ENCODE data around the gene CCDC88B. TPM values are rescaled to one million over a fixed set of nuclear protein-coding genes. Genes with fewer than 3 reads are reported as not detected.

Gene CCDC88B
- total and polyA plus RNA-seq, 3 donors from 2014 or later, result 16.6 to 28.5 (median 23.5) TPM

DNA sequence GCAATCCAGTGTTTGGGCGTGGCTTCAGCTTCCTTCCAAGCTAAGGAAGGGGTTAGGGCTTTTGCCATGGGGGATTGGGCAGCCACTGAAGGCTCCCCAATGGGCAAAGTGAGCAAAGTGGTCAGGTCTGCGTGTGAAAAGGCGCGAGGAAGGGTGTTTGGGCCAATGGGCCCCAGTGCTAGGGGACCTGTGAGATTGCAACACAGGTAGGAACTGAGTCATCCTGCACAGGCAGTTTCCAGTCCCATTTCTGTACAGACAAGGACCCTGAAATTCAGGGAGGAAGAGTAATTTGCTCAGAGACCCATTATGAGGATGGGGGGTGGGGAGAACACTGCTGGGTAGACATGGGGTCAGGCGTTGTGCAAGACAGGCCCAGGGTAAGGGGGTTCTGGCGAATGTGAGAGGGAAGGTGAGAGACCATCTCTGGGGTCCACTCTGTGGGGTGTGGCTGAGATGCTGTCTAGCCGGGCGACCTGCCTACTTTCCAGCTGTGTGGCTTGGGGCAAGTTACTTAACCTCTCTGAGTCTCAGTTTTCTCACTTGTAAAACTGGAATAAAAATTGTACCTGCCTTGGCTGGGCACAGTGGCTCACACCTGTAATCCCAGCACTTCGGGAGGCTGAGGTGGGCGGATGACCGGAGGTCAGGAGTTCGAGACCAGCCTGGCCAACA lies 7.3 kb downstream of the CCDC88B start:
- no peaks in the 10 kb centered on the region for H3K27me3 ChIP-seq
- H3K4me1 ChIP-seq, result peaks cover 3% of the 10 kb centered on the region
- no peak for DNase-seq
- intact Hi-C loops (cut with DNase I; ENCODE audit: low total_unique reads), result no loop called here
- 79 to 91% methylated on average over 8 to 12 of the region's 12 CpGs for WGBS, 2 donors
- H3K36me3 ChIP-seq (ENCODE audit: low read depth, missing control alignments), result no peaks in the 10 kb centered on the region
- no peak overlapping the region for H3K27ac ChIP-seq
- TF ChIP-seq CTCF (IDR thresholded peaks at IDR 0.05) (no peak), POLR2A (IDR thresholded peaks at IDR 0.05) (no peak)
- H3K9me3 ChIP-seq, result no peaks in the 10 kb centered on the region
- H3K4me3 ChIP-seq, result no peak overlapping the region

DNA sequence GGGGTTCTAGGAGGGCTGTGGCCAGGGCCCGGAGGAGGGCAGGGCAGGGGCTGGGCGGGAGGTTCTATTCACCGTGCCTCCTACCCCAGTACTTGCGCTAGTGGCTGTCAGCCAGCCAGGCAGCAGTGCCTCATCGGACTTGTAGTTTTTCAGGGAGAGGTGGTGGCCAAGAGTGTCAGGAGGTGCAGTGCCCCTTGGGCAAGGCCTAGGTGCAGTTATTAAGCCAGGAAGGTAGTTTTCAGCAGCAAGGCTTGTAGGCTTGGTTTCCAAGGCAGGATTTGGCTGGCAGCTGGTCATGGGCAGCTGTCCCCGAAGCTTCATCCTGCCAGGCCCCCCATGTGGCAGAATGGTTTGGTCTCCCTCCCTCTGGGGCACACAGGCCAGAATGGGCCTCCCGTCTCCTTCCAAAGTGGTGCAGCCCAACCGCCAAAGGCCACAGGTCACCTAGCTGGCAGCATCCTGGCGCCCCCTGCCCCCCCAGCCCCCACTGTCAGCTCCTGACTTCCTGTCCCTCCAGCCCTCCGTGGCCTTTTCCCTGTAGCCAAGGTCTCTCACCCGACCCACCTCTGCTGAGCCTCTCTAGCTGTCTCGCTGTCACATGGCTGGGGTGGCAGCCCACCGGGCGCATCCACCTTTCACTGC lies 8.5 kb downstream of the CCDC88B start:
- WGBS, 2 donors, result 79 to 80% methylated on average over 9 to 14 of the region's 14 CpGs

GRCh38 chr11:64349025-64349387 lies 9.0 kb downstream of the CCDC88B start:
- Histone ChIP-seq H3K9me3 (no peaks in the 10 kb centered on the region), H3K36me3 (ENCODE audit: low read depth, missing control alignments) (no peaks in the 10 kb centered on the region), H3K4me1 (peaks cover 6% of the 10 kb centered on the region), H3K27ac (no peak overlapping the region), H3K4me3 (no peak overlapping the region), H3K27me3 (no peaks in the 10 kb centered on the region)
- WGBS, 2 donors, result 90 to 96% methylated on average over 7 of the region's 7 CpGs
- no peak for TF ChIP-seq POLR2A (IDR thresholded peaks at IDR 0.05)
- no peak for TF ChIP-seq CTCF (IDR thresholded peaks at IDR 0.05)
- DNase-seq, result no peak
- intact Hi-C loops (cut with DNase I; ENCODE audit: low total_unique reads), result no loop called here

More for the DNA sequence above, 8.5 kb downstream of the CCDC88B start:
- no peaks in the 10 kb centered on the region for H3K27me3 ChIP-seq
- intact Hi-C loops (cut with DNase I; ENCODE audit: low total_unique reads), result no loop called here
- no peaks in the 10 kb centered on the region for H3K36me3 ChIP-seq (ENCODE audit: low read depth, missing control alignments)
- TF ChIP-seq POLR2A (IDR thresholded peaks at IDR 0.05) (no peak), CTCF (IDR thresholded peaks at IDR 0.05) (no peak)
- peaks cover 1% of the 10 kb centered on the region for H3K4me1 ChIP-seq
- DNase-seq, result no peak
- no peak overlapping the region for H3K27ac ChIP-seq
- H3K4me3 ChIP-seq, result no peak overlapping the region
- no peaks in the 10 kb centered on the region for H3K9me3 ChIP-seq

GRCh38 chr11:64349404-64349803 lies 9.4 kb downstream of the CCDC88B start:
- no peak overlapping the region for H3K4me3 ChIP-seq
- 89 to 93% methylated on average over 7 to 11 of the region's 11 CpGs for WGBS, 2 donors
- peaks cover 7% of the 10 kb centered on the region for H3K4me1 ChIP-seq
- no peaks in the 10 kb centered on the region for H3K9me3 ChIP-seq
- intact Hi-C loops (cut with DNase I; ENCODE audit: low total_unique reads), result no loop called here
- DNase-seq, result no peak
- no peaks in the 10 kb centered on the region for H3K36me3 ChIP-seq (ENCODE audit: low read depth, missing control alignments)
- TF ChIP-seq CTCF (IDR thresholded peaks at IDR 0.05), result no peak
- H3K27me3 ChIP-seq, result no peaks in the 10 kb centered on the region
- no peak overlapping the region for H3K27ac ChIP-seq

Data from testis (tissue), 3 donors.